PFSK-1 (cell line): ENCODE measurements around the gene MYCN.

ENCODE experiments used
- FOXP2 ChIP-seq: optimal IDR thresholded peaks from 2 replicates; pipeline ENCODE3; 2011; ENCODE audit warnings: borderline replicate concordance, control low read depth, inconsistent platforms; ENCODE audit not compliant: insufficient read depth; ENCODE audit errors: extremely low read length, extremely low read depth
- POLR2AphosphoS5 ChIP-seq: IDR thresholded peaks from 2 replicates; pipeline ENCODE4 v1.6.1; 2012; ENCODE audit warnings: low read depth, mild to moderate bottlenecking, control low read depth, low read length, moderate library complexity
- REST ChIP-seq, 2 experiments: IDR thresholded peaks; 2 replicates each; pipeline versions ENCODE4 v1.6.1 to v1.8.0; 2011 to 2012; ENCODE audit warnings: low read depth in 2 of 2, low read length in 2 of 2, control low read depth in 1 of 2, inconsistent platforms in 1 of 2, mild to moderate bottlenecking in 1 of 2, moderate library complexity in 1 of 2; ENCODE audit not compliant: insufficient read depth in 1 of 2
- SIN3A ChIP-seq: IDR thresholded peaks from 2 replicates; pipeline ENCODE4 v1.6.1; 2012; ENCODE audit warnings: mild to moderate bottlenecking, low read length, moderate library complexity, borderline replicate concordance; ENCODE audit not compliant: insufficient read depth
- TAF1 ChIP-seq: IDR thresholded peaks from 2 replicates; pipeline ENCODE4 v1.6.1; 2012; ENCODE audit warnings: low read length, control low read depth, borderline replicate concordance; ENCODE audit not compliant: insufficient read depth

Gene MYCN

GRCh38 chr2:15899327-15899612, 41.1 kb upstream of the MYCN start:
- TF ChIP-seq SIN3A (no peak), TAF1 (no peak), FOXP2 (no peak), REST (IDR thresholded peaks at IDR 0.05; ENCODE audit: insufficient read depth in 1 of 2, low read depth in 2 of 2, low read length in 2 of 2) (no peak), POLR2AphosphoS5 (no peak)

- no peak for TF ChIP-seq TAF1
- TF ChIP-seq FOXP2: no peak
- TF ChIP-seq SIN3A: no peak
- no peak for TF ChIP-seq POLR2AphosphoS5
- no peak for TF ChIP-seq REST (IDR thresholded peaks at IDR 0.05; ENCODE audit: insufficient read depth in 1 of 2, low read depth in 2 of 2, low read length in 2 of 2)
Measured at GRCh38 chr2:15899751-15900493, 40.4 kb upstream of the MYCN start.

GRCh38 chr2:15901095-15901807, 39.1 kb upstream of the MYCN start:
- no peak for TF ChIP-seq POLR2AphosphoS5
- TF ChIP-seq TAF1: no peak
- TF ChIP-seq FOXP2: no peak
- TF ChIP-seq REST (IDR thresholded peaks at IDR 0.05; ENCODE audit: insufficient read depth in 1 of 2, low read depth in 2 of 2, low read length in 2 of 2): no peak
- no peak for TF ChIP-seq SIN3A

GRCh38 chr2:15901808-15902130, 38.6 kb upstream of the MYCN start:
- TF ChIP-seq REST (IDR thresholded peaks at IDR 0.05; ENCODE audit: insufficient read depth in 1 of 2, low read depth in 2 of 2, low read length in 2 of 2): no peak
- no peak for TF ChIP-seq FOXP2
- TF ChIP-seq TAF1: no peak
- no peak for TF ChIP-seq POLR2AphosphoS5
- TF ChIP-seq SIN3A: no peak
